ENCODE results near the gene SMCP. TPM values are rescaled to one million over a fixed set of nuclear protein-coding genes. Genes with fewer than 3 reads are reported as not detected.

The SMCP gene
- polyA plus RNA-seq, 1 experiment = not detected

- ChIA-PET POLR2A (no interaction called here), CTCF (no interaction called here)
- no peaks in the 10 kb centered on the region; the same call in 1 of the 2 replicates for H3K9me3 ChIP-seq (ENCODE audit: control insufficient read depth, insufficient read depth, low read length)
- DNase-seq (ENCODE audit: low read depth, low spot score) = no peak
- no peak overlapping the region for H3K4me3 ChIP-seq (ENCODE audit: low read depth, low read length)
- H3K27me3 ChIP-seq (ENCODE audit: control insufficient read depth, insufficient read depth, low read length) = no peaks in the 10 kb centered on the region
- no peak for TF ChIP-seq CTCF (IDR thresholded peaks at IDR 0.05; ENCODE audit: low read depth, low read length)
- H3K27ac ChIP-seq (ENCODE audit: low read depth, low read length) = no peak overlapping the region
These were observed 21.8 kb downstream of the SMCP start for GRCh38 chr1:152899883-152900282.

GRCh38 chr1:152901631-152902030 lies 23.5 kb downstream of the SMCP start:
- H3K27ac ChIP-seq (ENCODE audit: low read depth, low read length) = no peak overlapping the region
- no peak overlapping the region for H3K4me3 ChIP-seq (ENCODE audit: low read depth, low read length)
- no peaks in the 10 kb centered on the region; the same call in 1 of the 2 replicates for H3K9me3 ChIP-seq (ENCODE audit: control insufficient read depth, insufficient read depth, low read length)
- no peak for TF ChIP-seq CTCF (IDR thresholded peaks at IDR 0.05; ENCODE audit: low read depth, low read length)
- H3K27me3 ChIP-seq (ENCODE audit: control insufficient read depth, insufficient read depth, low read length) = no peaks in the 10 kb centered on the region
- CTCF ChIA-PET = no interaction called here
- POLR2A ChIA-PET = no interaction called here
- DNase-seq (ENCODE audit: low read depth, low spot score) = no peak

- H3K4me3 ChIP-seq (ENCODE audit: low read depth, low read length) = no peak overlapping the region
- no peak for TF ChIP-seq CTCF (IDR thresholded peaks at IDR 0.05; ENCODE audit: low read depth, low read length)
- DNase-seq (ENCODE audit: low read depth, low spot score) = no peak
- H3K27ac ChIP-seq (ENCODE audit: low read depth, low read length) = no peak overlapping the region
- POLR2A ChIA-PET = no interaction called here
- H3K27me3 ChIP-seq (ENCODE audit: control insufficient read depth, insufficient read depth, low read length) = no peaks in the 10 kb centered on the region
- H3K9me3 ChIP-seq (ENCODE audit: control insufficient read depth, insufficient read depth, low read length) = no peaks in the 10 kb centered on the region; the same call in 1 of the 2 replicates
- CTCF ChIA-PET = no interaction called here
These were observed 24.5 kb downstream of the SMCP start for GRCh38 chr1:152902636-152903035.

- Histone ChIP-seq H3K27ac (ENCODE audit: low read depth, low read length) (no peak overlapping the region), H3K27me3 (ENCODE audit: control insufficient read depth, insufficient read depth, low read length) (no peaks in the 10 kb centered on the region), H3K4me3 (ENCODE audit: low read depth, low read length) (no peak overlapping the region), H3K9me3 (ENCODE audit: control insufficient read depth, insufficient read depth, low read length) (peaks cover 8% of the 10 kb centered on the region; the same call in 1 of the 2 replicates)
- ChIA-PET POLR2A (no interaction called here), CTCF (no interaction called here)
- DNase-seq (ENCODE audit: low read depth, low spot score) = no peak
- TF ChIP-seq CTCF (IDR thresholded peaks at IDR 0.05; ENCODE audit: low read depth, low read length) = no peak
These were observed 26.7 kb downstream of the SMCP start for GRCh38 chr1:152904688-152905440.

- POLR2A ChIA-PET = no interaction called here
- H3K4me3 ChIP-seq (ENCODE audit: low read depth, low read length) = no peak overlapping the region
- CTCF ChIA-PET = no interaction called here
These were observed 28.0 kb downstream of the SMCP start for GRCh38 chr1:152906023-152906565.

More at GRCh38 chr1:152906023-152906565, 28.0 kb downstream of the SMCP start:
- peaks cover 20% of the 10 kb centered on the region for H3K9me3 ChIP-seq (ENCODE audit: control insufficient read depth, insufficient read depth, low read length)
- no peaks in the 10 kb centered on the region for H3K27me3 ChIP-seq (ENCODE audit: control insufficient read depth, insufficient read depth, low read length)
- no peak overlapping the region for H3K27ac ChIP-seq (ENCODE audit: low read depth, low read length)
- DNase-seq (ENCODE audit: low read depth, low spot score) = no peak
- TF ChIP-seq CTCF (IDR thresholded peaks at IDR 0.05; ENCODE audit: low read depth, low read length) = no peak
